Superior temporal gyrus (tissue), 1 donor: ENCODE data around the gene CST4.
A peak's percentile ranks its signal among the peaks of the same experiment; 100 is the strongest.
"Not testable (repeated sequence)": the region's sequence is repeated elsewhere in the genome, so short reads cannot be mapped to it uniquely, and the experiment has no call there.

Source experiments
- DNase-seq: peaks from one replicate; pipeline ENCODE4 v3.0.0-alpha.2; 2016; ENCODE audit errors: extremely low spot score

CST4 gene

DNA sequence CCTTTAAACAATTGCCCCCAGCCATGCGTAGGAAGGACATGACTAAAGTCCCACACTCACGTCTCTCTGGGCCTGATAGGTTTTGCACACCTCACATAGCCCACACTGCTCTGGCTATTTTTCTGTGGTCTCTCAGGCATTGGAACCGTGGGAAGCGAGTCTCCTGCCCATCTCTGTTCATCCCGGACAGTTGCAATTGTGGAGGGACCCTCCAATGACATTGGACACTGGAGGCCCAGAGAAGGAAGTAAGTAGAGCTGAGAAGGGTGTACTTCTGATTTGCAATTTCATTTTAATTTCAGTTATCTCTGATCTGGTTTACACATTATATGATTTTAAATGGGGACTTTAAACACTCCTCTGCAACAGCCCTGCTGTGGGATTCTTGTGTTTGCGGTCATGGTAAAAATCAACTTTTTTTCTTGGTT, 27.8 kb downstream of the CST4 start:
- no peak for DNase-seq

DNA sequence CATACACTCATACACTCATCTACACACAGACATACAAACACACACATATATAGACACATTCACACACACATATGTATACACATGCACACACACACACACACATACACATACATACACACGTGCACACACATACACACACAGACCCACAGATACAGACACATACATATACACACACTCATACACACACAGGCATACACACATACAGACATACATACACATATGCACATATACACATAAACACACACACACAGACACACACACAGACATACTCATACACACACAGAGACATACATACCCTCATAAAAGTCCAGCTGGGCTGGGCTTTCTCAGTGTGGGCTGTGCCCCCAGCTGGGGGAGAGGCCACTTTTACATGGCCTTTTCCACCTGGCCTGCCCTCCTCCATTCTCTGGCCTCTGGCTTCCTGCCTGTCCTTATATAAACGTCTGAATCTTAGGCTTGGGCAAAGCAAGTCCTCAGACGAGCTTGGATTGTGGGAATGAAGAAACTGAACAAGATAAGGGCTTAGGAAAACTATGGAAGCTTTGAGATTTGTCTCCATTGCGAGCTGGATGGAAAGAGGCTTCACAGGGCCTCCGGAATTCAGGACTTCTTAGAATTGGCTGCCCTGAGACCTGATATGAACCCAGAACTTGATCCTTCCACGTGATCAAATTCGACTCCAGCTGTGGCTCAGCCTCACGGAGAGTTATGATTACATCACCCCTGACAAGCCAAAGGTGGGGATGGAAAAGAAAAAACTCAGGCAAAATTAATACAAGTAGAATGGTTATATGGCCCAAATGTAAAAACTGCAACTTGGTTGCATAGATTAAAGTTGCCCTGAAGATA, 28.6 kb downstream of the CST4 start:
- DNase-seq: no peak

DNA sequence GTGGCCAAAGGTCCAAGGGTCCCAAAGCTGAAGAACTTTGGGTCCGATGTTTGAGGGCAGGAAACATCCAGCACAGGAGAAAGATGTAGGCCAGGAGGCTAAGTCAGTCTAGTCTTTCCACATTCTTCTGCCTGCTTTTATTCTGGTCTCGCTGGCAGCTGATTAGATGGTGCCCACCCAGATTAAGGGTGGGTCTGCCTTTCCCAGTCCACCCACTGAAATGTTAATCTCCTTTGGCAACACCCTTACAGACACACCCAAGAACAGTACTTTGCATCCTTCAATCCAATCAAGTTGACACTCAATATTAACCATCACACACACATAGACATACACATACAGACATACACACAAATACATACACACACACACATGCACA, 29.2 kb downstream of the CST4 start:
- DNase-seq: not testable (repeated sequence)

DNA sequence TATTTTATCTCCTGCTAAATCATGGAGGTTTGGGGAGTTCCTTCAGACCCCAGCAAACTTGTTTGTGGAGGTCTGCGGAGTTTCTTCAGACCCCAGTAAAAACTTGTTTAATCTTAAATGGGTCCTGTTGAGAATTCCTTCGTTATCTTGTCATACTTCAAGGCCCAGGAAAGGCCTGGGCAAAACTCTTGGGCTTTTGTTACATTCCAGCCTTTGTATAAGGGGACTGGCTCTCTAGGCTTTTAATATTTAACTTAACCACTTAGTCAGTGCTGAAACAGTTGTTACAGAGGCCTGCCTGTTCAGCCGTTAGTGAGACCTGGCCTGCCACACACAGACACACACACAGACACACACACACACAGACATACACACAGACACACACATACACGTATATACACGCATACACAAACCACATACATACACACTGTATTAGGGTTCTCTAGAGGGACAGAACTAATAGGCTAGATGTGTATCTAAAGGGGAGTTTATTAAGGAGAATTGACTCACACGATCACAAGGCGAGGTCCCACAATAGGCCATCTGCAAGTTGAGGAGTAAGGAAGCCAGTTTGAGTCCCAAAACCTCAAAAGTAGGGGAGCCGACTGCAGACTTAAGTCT, 29.7 kb downstream of the CST4 start:
- no peak for DNase-seq

DNA sequence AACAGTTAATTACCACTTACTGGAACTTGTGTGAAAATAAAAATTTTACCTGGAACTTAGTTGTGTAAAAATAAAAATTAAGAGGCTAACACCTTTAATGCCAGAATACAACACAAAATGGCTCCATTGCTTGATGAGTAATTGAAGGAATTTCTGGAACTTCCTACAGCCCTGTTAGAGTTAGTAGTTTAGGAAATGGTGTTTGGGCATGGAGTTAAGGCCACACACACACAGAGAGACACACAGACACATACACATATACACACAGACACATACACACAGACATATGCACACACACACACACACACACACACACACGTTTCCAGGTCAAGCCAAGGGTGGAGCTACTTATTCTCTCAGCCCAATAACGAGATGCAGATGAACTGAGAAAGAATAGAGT, 30.5 kb downstream of the CST4 start:
- no peak for DNase-seq

DNA sequence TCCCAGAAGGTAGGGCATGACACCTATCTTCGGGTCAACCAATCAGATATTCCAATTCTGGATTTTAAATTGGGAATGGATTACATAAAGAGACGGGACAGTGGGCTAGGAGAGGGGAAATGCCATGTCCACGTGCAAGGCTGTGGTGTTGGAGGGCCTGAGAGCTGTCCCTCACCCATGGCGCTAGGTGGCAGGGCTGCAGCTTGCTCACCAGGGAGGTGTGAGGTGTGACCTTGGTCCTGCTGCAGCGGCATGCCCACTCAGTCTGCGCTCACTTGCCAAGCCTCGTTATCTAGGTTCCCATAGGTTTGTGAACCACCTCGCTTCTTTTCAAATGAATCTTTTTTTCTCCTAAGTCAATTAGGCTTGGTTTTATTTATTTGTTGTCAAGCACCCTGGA, 31.6 kb downstream of the CST4 start:
- no peak for DNase-seq

DNA sequence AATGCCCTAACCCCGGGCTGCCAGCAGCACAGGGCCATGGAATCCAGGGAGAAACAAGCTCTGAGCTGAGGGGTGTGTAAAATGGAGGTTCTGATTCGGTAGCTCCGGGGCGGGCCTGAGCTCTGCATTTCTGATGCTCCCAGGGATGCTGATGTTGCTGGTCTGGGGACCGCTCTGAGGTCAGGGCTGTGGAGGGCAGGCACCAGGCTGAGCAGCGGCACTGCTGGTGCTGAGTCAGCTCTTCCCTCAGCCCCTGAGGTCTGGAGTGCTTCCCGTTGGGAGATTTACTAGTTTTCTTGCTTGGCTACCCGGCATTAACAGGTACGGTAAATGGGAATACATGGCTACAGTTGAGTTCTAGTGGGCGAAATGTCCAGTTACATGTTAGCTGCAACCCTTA, 32.5 kb downstream of the CST4 start:
- no peak for DNase-seq

DNA sequence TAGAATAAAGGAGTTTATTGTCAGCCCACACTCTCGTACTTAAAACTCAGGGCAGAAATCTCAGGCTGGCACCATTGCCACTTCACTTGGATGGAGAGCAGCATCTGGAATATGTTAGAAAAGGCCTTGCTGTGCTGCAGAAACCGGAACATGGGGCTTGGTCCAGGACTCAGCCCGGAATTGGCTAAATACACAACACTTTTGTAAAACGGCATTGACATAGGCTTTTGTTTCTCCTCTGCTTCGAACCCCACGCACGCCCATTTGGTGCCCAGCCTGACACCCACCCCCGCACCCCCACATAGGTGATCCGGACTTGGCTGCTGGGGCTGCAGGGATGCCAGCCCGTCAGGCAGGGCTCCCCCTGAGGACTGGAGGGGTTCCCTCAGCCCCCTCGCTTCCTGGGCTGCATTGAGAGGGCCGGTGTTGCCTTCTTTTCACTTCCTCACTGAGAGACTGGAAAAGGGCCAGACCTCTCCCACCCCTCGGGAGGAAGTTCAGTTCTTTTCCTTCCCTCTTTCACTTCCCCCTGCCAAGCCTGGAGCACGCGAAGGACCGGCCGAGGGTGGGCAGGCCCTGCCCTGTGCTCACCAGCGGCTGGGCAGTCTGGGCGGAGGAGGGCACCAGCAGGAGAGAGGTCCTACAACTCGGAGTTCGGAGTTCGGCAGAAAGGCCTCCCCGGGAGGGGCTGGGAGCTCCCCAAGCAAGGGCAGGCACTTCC, 33.2 kb downstream of the CST4 start:
- peak; percentile 73 for DNase-seq

DNA sequence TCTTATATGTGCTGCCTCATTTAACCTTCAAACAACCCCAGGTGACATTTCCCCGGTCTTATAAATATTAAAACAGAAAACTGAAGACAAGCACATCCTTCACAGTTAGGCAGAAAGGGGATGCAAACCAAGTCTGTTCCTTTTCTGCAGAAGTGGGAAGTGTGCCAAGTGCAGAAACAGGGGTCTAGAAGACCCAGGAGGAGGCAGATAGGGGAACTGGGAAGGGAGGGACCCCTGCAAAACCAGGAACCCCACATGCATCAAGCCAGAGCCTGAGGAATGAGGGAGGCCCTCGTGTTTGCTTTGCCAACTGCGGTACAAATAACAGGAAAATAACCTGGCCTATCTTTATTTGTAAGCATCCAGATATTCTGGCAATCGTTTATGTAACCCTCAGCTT, 34.1 kb downstream of the CST4 start:
- DNase-seq: no peak

DNA sequence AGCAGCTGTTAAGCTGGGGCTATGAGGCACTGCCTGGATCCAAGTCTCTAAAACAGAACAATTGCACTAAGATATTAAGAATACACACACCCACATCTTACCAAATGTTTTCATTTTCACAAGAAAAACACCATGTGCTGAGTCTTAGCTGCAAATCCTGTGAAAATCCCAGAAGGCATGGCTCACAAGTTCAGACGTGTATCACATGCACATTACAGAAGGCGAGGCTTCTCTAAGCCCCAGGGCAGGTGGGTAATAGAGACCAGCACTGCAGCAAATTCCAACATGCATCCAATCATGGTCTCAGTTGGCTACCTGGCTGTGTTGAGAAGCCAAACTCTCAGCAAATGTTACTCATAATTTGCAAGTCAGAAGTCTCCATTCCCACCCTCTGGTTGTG, 34.8 kb downstream of the CST4 start:
- DNase-seq: no peak

DNA sequence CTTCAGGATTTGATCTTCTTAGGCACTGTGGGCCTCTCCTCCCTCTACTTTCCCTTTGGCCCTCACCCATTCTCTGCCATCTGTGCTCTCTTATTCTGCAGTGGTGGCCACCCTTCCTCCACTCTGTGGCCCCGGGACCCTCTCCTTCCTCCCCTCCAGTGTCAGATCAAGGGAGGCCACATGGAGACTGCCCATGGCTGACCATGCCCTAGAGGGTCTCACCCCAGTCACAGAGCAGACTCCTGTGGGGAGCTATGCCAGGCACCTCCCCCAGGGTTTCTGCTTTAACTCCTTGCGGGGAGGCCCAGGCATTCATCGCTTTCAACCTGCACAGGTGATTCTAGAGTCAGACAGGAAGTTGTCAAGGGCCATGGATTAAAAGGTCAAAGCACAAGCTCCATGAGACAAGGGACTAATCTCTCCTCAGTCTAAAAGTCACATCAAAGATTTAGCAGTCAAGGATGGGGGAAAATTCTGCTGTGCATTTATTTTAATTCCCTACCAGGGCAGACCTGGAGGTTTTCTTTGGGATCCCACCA, 35.4 kb downstream of the CST4 start:
- DNase-seq: no peak

DNA sequence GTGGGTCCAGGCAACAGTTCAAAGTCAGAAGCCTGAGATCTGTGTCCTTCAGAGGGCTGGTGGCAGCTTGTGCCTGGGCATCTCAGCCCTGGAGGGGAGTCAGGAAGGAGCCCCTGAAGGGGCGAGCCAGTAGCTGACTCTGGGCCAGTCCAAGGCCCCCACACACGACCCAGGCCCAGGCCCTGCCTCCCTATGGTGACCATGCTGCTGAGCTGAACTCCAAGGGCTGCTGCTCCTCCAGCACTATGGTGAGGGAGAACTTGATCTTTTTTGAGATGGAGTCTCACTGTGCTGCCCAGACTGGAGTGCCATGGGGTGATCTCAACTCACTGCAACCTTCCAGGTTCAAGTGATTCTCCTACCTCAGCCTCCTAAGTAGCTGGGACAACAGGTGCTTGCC, 35.9 kb downstream of the CST4 start:
- DNase-seq: no peak

DNA sequence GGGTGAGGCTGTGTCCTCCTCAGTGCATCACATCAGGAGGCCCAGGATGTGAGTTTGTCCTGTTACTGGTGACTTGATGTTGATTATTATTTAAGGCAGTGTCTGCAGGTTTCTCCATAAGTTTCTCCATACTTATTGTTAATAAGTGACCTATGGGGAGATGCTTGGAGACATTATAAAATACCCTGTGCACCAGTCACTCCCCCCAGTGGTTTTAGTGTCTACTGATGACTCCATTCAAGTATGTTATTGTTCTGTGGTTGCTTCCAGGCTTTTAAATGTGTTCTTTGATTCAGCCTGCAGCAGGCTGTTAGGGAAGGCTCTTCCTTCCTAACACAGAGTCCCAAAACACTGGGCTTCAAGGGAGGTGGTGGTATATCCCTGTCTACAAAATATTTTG, 36.5 kb downstream of the CST4 start:
- DNase-seq: no peak

DNA sequence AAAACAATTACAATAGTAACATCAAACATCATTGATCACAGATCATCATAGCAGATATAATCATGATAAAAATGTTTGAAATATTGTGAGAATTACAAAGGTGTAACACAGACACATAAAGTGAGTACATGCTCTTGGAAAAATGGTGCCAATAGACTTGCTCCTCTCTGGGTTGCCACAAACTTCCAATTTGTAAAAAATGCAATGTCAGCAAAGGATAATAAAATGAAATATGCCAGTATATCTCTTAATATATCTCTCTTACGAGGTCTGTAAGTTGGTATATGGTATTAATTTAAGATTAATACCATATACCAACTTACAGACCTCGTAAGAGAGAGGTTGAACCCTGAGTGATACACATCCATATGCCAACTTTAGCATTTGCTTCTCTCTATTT, 37.7 kb downstream of the CST4 start:
- no peak for DNase-seq

DNA sequence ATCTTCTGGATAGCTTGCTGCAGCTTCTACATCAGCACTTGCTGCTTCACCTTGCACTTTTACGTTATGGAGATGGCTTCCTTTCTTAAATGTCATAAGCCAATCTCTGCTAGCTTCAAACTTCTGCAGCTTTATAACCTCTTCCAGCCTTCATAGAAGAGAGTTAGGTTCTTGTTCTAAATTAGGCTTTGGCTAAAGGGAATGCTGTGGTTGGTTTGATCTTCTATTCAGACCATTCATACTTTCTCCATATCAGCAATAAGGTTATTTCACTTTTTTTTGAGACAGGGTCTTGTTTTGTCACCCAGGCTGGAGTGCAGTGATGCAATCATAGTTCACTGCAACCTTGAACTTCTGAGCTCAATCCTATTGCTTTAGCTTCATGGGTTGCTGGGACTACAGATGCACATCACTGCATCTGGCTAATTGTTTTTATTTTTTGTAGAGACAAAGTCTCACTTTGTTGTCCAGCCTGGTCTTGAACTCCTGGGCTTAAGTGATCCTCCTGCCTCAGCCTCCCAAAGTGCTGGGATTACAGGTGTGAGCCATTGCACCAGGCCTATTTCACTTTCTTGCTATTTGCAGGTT, 38.9 kb downstream of the CST4 start:
- DNase-seq: no peak

DNA sequence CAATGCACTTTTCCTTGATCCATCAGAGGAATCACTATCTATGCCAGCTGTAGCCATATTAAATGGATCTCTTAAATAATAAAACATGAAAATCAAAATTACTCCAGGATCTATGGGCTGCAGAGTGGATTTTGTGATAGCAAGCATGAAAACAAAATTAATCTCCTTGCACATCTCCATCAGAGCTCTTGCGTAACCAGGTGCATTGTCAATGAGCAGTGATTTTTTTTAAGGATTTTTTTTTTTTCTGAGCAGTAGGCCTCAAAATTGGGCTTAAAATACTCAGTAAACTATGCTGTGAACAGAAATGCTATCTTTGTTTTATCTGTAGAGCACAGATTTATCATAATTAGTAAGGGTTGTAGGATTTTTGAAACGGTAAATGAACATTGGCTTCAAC, 39.6 kb downstream of the CST4 start:
- no peak for DNase-seq

DNA sequence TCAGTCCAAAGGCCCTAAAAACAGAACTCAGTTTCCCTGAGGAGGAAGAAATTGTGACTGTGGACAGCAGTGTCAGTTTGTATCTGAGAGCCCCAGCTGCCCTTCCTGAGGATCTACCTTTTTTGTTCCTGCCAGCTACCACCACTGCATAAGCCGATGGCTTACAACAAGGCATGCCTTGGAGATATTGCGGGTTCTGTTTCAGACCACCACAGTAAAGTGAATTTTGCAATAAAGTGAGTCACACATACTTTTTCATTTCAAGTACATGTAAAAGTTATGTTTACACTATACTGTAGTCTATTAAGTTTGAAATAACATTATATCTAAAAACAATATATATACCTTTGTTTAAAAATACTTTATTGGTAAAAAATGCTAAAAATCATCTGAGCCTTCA, 41.5 kb downstream of the CST4 start:
- DNase-seq: no peak

DNA sequence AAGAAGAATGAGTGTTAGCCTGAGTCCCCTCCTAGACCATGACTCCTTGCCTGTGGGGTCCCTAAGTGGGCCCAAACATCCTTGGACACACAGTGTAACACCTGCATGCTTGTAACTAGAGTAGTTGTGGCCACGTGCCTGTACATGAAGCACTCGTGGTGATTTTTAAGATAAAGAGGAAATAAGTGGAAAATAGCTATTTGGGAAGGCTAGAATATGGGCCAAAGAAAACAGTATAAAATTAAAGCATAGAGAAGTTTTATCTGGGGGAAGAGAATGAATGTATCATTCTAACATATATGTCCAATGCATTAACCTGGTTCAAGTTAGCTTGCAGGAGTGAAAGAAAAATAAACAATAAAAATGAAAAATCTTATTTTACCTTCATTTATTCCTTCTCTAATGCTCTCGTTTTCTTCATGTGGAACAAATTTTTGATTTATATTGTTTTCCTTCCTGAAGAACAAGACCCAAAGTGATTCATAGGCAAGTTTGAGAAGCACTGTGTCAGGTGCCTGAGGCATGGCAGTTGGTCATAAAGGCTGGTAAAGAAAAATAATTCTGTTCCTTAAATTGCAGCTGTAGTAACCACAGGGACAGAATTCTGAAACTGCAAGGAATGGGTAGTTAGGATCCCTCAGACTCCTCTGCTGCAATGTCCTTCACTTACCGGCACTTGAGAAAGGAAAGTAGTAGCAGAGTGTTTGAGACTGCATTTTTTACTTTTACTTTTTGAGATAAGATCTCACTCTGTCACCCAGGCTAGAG, 42.5 kb downstream of the CST4 start:
- no peak for DNase-seq

DNA sequence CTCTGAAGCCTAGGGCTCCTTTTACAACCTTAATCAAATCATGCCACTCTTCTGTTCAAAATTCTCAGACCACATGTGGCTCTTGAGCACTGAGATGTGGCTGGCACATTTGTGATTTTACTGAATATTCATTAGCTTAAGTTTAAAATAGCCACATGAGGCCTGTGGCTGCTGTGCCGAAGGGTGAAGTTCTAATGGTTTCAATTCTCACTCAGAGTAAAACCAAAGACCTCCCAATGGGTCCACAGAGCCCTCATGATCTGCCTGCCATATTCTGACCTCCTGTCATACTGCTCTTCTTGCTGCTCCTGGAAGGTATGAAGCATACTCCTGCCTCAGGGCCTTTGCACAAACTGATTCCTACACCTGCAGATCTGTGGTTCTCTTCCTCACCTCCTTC, 43.3 kb downstream of the CST4 start:
- DNase-seq: no peak

DNA sequence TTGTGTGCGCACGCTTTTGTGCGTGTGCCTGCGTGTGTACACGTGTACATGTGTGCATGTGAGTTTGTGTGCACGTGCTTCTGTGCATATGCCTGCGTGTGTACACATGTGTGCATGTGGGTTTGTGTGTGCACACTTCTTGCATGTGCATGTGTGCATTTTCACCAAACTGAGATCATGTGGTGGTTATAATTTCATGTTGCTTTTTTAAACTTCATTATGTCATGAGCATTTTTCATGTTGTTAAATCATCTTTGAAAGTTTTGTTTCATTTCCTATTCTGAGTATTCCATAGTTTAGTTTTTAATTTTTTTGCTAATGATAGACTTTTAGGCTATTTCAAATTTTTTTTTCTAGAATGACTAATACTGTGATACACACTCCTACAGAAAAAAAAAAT, 44.7 kb downstream of the CST4 start:
- no peak for DNase-seq

DNA sequence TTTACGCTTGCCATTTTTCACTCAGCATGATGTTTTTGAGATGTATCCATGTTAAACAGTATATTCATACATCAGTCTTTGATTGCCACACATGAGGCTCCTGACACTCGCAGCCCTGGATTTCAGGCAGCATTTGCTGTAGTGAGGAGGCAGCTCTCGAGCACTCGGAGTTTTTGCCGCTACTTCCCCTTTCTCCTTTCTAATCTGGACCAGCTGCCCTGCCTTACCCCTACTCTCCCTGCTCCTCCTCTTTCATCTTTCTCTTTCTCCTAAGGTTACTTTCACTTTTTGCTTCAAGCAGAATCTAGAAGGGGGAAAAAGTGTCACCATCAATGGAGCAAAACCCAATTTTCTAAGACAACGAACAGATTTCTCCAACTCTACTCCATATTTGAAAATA, 45.2 kb downstream of the CST4 start:
- no peak for DNase-seq
